Testis (tissue), 3 donors: Measurements from ENCODE around the gene FAM117B. TPM values are rescaled to one million over a fixed set of nuclear protein-coding genes. Genes with fewer than 3 reads are reported as not detected.
"Not testable (repeated sequence)": the region's sequence is repeated elsewhere in the genome, so short reads cannot be mapped to it uniquely, and the experiment has no call there.

ENCODE experiments used
- DNase-seq: peaks from one replicate; pipeline ENCODE4 v3.0.0-alpha.2; 2019
- H3K27ac ChIP-seq, 2 donors: fragments of 200-600 bp; sonication (generic); one replicate each; pipeline ENCODE4 v1.5.1; 2019
- H3K27me3 ChIP-seq: fragments of 200-600 bp; sonication (generic); one replicate; pipeline ENCODE4 v1.5.1; 2019
- H3K36me3 ChIP-seq: fragments of 200-600 bp; sonication (generic); one replicate; pipeline ENCODE4 v1.5.1; 2017; ENCODE audit warnings: low read depth; ENCODE audit errors: missing control alignments
- H3K4me1 ChIP-seq: fragments of 200-600 bp; sonication (generic); one replicate; pipeline ENCODE4 v1.5.1; 2019
- H3K4me3 ChIP-seq, 2 donors: fragments of 200-600 bp; sonication (generic); one replicate each; pipeline ENCODE4 v1.5.1; 2017 to 2019
- H3K9me3 ChIP-seq: fragments of 200-600 bp; sonication (generic); one replicate; pipeline ENCODE4 v1.5.1; 2017
- POLR2A ChIP-seq: fragments of 450-650 bp; IDR thresholded peaks from one replicate; pipeline ENCODE4 v1.6.1; 2017; ENCODE audit warnings: antibody characterized with exemption, mild to moderate bottlenecking, moderate library complexity
- WGBS, 2 donors: methylation state at CpG; one replicate each; pipeline ENCODE4 v1.1.5; 2018; 5-methylcytosine and 5-hydroxymethylcytosine counted together
- intact Hi-C: fragments of 100-400 bp; cut with DNase I; formaldehyde crosslinking; loops from one replicate; pipeline ENCODE4 v1.15.1; 2023; ENCODE audit warnings: low total_unique reads
- polyA plus RNA-seq: library from polyadenylated mRNA; stranded (reverse); fragments of 350-450 nt; fragmentation: Illumina TruSeq; extraction: RNeasy Lipid Tissue Mini Kit (QIAGEN cat#74804); gene quantifications from one replicate; pipeline ENCODE4 v1.2.3, GENCODE V29; 2014; ENCODE audit warnings: low read depth, low replicate concordance; ENCODE audit not compliant: insufficient read depth
- total RNA-seq, 2 donors: library from RNA; depleted of rRNA; stranded (reverse); fragments of >200 nt; gene quantifications; one replicate each; pipeline ENCODE4 v1.2.3, GENCODE V29; 2016
- TF ChIP-seq, protein P1 (sequence below), 3 experiments: fragments of 450-650 bp in 2 of 3; fragments of 200-600 bp in 1 of 3; sonication (generic) in 1 of 3; IDR thresholded peaks; one replicate each; pipeline ENCODE4 v1.5.1; 2016 to 2019; ENCODE audit warnings: antibody characterized with exemption in 3 of 3, mild to moderate bottlenecking in 2 of 3, moderate library complexity in 1 of 3

The FAM117B gene
- total and polyA plus RNA-seq, 3 donors from 2014 or later: 9.8 to 34.7 (median 28.0) TPM

- Histone ChIP-seq H3K4me1 (no peaks in the 10 kb centered on the region), H3K27ac (no peak overlapping the region), H3K27me3 (no peaks in the 10 kb centered on the region), H3K36me3 (no peaks in the 10 kb centered on the region), H3K4me3 (no peak overlapping the region), H3K9me3 (no peaks in the 10 kb centered on the region)
- intact Hi-C loops: no loop called here
- TF ChIP-seq, protein P1, sequence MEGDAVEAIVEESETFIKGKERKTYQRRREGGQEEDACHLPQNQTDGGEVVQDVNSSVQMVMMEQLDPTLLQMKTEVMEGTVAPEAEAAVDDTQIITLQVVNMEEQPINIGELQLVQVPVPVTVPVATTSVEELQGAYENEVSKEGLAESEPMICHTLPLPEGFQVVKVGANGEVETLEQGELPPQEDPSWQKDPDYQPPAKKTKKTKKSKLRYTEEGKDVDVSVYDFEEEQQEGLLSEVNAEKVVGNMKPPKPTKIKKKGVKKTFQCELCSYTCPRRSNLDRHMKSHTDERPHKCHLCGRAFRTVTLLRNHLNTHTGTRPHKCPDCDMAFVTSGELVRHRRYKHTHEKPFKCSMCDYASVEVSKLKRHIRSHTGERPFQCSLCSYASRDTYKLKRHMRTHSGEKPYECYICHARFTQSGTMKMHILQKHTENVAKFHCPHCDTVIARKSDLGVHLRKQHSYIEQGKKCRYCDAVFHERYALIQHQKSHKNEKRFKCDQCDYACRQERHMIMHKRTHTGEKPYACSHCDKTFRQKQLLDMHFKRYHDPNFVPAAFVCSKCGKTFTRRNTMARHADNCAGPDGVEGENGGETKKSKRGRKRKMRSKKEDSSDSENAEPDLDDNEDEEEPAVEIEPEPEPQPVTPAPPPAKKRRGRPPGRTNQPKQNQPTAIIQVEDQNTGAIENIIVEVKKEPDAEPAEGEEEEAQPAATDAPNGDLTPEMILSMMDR (IDR thresholded peaks at IDR 0.05): no peak
- no peak for TF ChIP-seq POLR2A
- DNase-seq: no peak
Observed at GRCh38 chr2:202704248-202704647, 69.5 kb downstream of the FAM117B start.

GRCh38 chr2:202705446-202706020 lies 70.8 kb downstream of the FAM117B start:
- intact Hi-C loops: no loop called here
- DNase-seq: no peak
- H3K9me3 ChIP-seq: no peaks in the 10 kb centered on the region

GRCh38 chr2:202714971-202715935 lies 80.5 kb downstream of the FAM117B start:
- DNase-seq, H3K4me1 ChIP-seq, intact Hi-C loops, H3K4me3 ChIP-seq, H3K27me3 ChIP-seq, H3K27ac ChIP-seq, H3K36me3 ChIP-seq, H3K9me3 ChIP-seq: not testable (repeated sequence)
- WGBS, 2 donors: 96 to 98% methylated on average over 10 to 47 of the region's 64 CpGs

More at GRCh38 chr2:202705446-202706020, 70.8 kb downstream of the FAM117B start:
- H3K4me1 ChIP-seq: no peaks in the 10 kb centered on the region
- WGBS, 2 donors: 35 to 49% methylated on average over 4 of the region's 4 CpGs
- no peaks in the 10 kb centered on the region for H3K27me3 ChIP-seq
- H3K4me3 ChIP-seq: no peak overlapping the region
- TF ChIP-seq, protein P1 (IDR thresholded peaks at IDR 0.05): no peak
- TF ChIP-seq POLR2A: no peak
- H3K27ac ChIP-seq: no peak overlapping the region
- H3K36me3 ChIP-seq: no peaks in the 10 kb centered on the region

DNA sequence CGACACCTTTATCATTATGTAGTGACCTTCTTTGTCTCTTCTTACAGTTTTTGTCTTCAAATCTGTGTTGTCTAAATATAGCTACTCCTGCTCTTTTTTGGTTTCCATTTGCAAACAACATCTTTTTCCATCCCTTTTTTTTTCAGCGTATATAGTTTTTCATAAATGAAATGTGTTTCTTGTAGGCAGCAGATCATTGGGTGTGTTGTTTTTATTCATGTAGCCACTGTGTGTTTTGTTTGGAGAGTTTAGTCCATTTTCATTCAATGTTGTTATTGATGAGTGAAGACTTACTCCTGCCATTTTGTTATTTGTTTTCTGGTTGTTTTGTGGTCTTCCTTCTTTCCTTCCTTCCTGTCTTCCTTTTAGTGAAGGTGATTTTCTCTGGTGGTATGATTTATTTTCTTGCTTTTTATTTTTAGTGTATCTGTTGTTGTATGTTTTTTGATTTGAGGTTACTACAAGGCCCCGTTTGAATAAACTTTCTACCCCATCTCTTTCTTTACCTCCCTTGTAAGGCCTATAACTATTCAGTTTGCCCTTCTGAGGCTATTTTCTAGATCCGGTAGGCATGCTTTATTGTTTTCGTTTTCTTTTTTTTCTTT lies 81.4 kb downstream of the FAM117B start:
- H3K27ac ChIP-seq: no peak overlapping the region
- no peaks in the 10 kb centered on the region for H3K9me3 ChIP-seq
- no peaks in the 10 kb centered on the region for H3K36me3 ChIP-seq
- no peaks in the 10 kb centered on the region for H3K27me3 ChIP-seq
- no peak for DNase-seq
- TF ChIP-seq POLR2A: no peak
- TF ChIP-seq, protein P1 (IDR thresholded peaks at IDR 0.05): no peak
- intact Hi-C loops: no loop called here
- no peaks in the 10 kb centered on the region for H3K4me1 ChIP-seq
- 95 to 96% methylated on average over 5 of the region's 5 CpGs for WGBS, 2 donors
- no peak overlapping the region for H3K4me3 ChIP-seq

DNA sequence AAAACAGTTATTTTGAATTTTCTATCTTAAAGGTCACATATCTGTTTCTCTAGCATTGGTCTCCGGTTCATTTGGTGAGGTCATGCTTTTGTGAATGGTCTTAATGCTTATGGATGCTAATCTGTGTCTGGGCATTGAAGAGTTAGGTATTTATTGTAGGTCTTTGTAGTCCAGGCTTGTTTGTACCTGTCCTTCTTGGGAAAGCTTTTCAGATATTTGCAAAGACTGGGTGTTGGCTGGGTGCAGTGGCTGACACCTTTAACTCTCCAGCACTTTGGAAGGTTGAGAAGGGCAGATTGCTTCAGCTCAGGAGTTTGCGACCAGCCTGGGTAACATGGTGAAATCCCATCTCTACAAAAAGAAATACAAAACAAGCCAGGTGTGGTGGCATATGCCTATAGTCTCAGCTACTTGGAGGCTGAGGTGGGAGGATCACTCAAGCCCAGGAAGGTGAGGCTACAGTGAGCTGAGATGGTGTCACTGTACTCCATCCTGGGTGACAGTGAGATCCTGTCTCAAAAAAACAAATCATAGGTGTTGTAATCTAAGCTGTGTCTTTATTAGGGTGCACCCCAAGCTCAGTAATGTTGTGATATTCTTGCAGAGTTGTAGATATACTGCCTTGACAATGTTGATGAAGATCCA lies 82.3 kb downstream of the FAM117B start:
- intact Hi-C loops: no loop called here
- TF ChIP-seq POLR2A: no peak
- TF ChIP-seq, protein P1 (IDR thresholded peaks at IDR 0.05): no peak
- Histone ChIP-seq H3K9me3 (no peaks in the 10 kb centered on the region), H3K27me3 (no peaks in the 10 kb centered on the region), H3K4me1 (no peaks in the 10 kb centered on the region), H3K36me3 (no peaks in the 10 kb centered on the region), H3K27ac (no peak overlapping the region), H3K4me3 (no peak overlapping the region)
- DNase-seq: no peak
- WGBS, 2 donors: 93 to 100% methylated on average over 2 of the region's 2 CpGs
